Suprapubic skin (tissue), 4 donors: Measurements from ENCODE around the gene PRDX2. TPM values are rescaled to one million over a fixed set of nuclear protein-coding genes. Genes with fewer than 3 reads are reported as not detected.

ENCODE experiments used
- DNase-seq, 2 donors: peaks; one replicate each; pipeline ENCODE4 v3.0.0-alpha.2; 2019; ENCODE audit warnings: low spot score in 2 of 2
- H3K27ac ChIP-seq: fragments of 200-600 bp; sonication (generic); one replicate; pipeline ENCODE4 v1.5.1; 2019
- H3K27me3 ChIP-seq: fragments of 200-600 bp; sonication (generic); one replicate; pipeline ENCODE4 v1.5.1; 2019
- H3K36me3 ChIP-seq: fragments of 200-600 bp; sonication (generic); one replicate; pipeline ENCODE4 v1.5.1; 2019
- H3K4me1 ChIP-seq: fragments of 200-600 bp; sonication (generic); one replicate; pipeline ENCODE4 v1.5.1; 2019
- H3K4me3 ChIP-seq: fragments of 200-600 bp; sonication (generic); one replicate; pipeline ENCODE4 v1.5.1; 2019; ENCODE audit warnings: mild to moderate bottlenecking
- H3K9me3 ChIP-seq: fragments of 200-600 bp; sonication (generic); one replicate; pipeline ENCODE4 v1.5.1; 2019
- CTCF ChIP-seq, 2 donors: fragments of 200-600 bp in 1 of 2; fragments of 450-650 bp in 1 of 2; sonication (generic) in 1 of 2; IDR thresholded peaks; one replicate each; pipeline ENCODE4 v1.5.1; 2016 to 2019; ENCODE audit warnings: antibody characterized with exemption in 2 of 2, mild to moderate bottlenecking in 1 of 2, moderate library complexity in 1 of 2
- EP300 ChIP-seq: sonication (generic); formaldehyde crosslinking; IDR thresholded peaks from one replicate; pipeline ENCODE4 v1.6.1; 2017; ENCODE audit warnings: antibody characterized with exemption
- POLR2A ChIP-seq, 2 donors: fragments of 450-650 bp; IDR thresholded peaks; one replicate each; pipeline ENCODE4 v1.6.1; 2017; ENCODE audit warnings: antibody characterized with exemption in 2 of 2, mild to moderate bottlenecking in 2 of 2, moderate library complexity in 2 of 2
- POLR2AphosphoS5 ChIP-seq, 3 donors: sonication (generic); formaldehyde crosslinking; IDR thresholded peaks; one replicate each; pipeline ENCODE4 v1.6.1; 2017; ENCODE audit warnings: antibody characterized with exemption in 3 of 3
- WGBS: methylation state at CpG from one replicate; pipeline ENCODE4 v1.1.5; 2018; 5-methylcytosine and 5-hydroxymethylcytosine counted together
- total RNA-seq, 4 donors: library from RNA; depleted of rRNA; stranded (reverse); fragments of >200 nt; gene quantifications; one replicate each; pipeline ENCODE4 v1.1.0, GENCODE V29; 2016

PRDX2 gene
- total RNA-seq, 4 donors from 2014 or later, result 270 to 579 (median 540) TPM

- no peak for TF ChIP-seq EP300
- no peak for TF ChIP-seq CTCF (IDR thresholded peaks at IDR 0.05)
- WGBS, result 32% methylated on average over 14 of the region's 14 CpGs
Measured at GRCh38 chr19:12751635-12752034, 50.0 kb downstream of the PRDX2 start, which contains the start of gene BEST2. Gene BEST2, plus strand, starts transcription at chr19:12751791. Its CDS starts 802 bp downstream, at chr19:12752593.

GRCh38 chr19:12750851-12751250 is 50.7 kb downstream of the PRDX2 start:
- WGBS, result 64% methylated on average over 9 of the region's 9 CpGs
- Histone ChIP-seq H3K9me3 (no peaks in the 10 kb centered on the region), H3K27me3 (peaks cover 8% of the 10 kb centered on the region), H3K27ac (peak overlapping the region; percentile 85), H3K4me1 (peaks cover 20% of the 10 kb centered on the region), H3K4me3 (no peak overlapping the region), H3K36me3 (peaks cover 26% of the 10 kb centered on the region)
- DNase-seq, result no peak
- TF ChIP-seq POLR2AphosphoS5 (IDR thresholded peaks at IDR 0.05) (no peak), EP300 (no peak), CTCF (IDR thresholded peaks at IDR 0.05) (no peak), POLR2A (IDR thresholded peaks at IDR 0.05) (no peak)

More at GRCh38 chr19:12751635-12752034, 50.0 kb downstream of the PRDX2 start, which contains the start of gene BEST2:
- no peak within 1 kb of the TSS for H3K4me3 ChIP-seq
- H3K9me3 ChIP-seq, result no peaks in the 10 kb centered on the region
- peaks cover 20% of the 10 kb centered on the region for H3K4me1 ChIP-seq
- H3K27me3 ChIP-seq, result peaks cover 8% of the 10 kb centered on the region
- peak within 1 kb of the TSS; percentile 85 for H3K27ac ChIP-seq
- H3K36me3 ChIP-seq, result peaks cover 18% of the 10 kb centered on the region
- no peak for DNase-seq

- no peaks in the 10 kb centered on the region for H3K9me3 ChIP-seq
- H3K36me3 ChIP-seq, result peaks cover 34% of the 10 kb centered on the region
- 20% methylated on average over 18 of the region's 24 CpGs for WGBS
- peak overlapping the region; percentile 85 for H3K27ac ChIP-seq
- no peak for DNase-seq
- peak overlapping the region; percentile 28 for H3K4me3 ChIP-seq
- H3K4me1 ChIP-seq, result peaks cover 20% of the 10 kb centered on the region
- H3K27me3 ChIP-seq, result peaks cover 8% of the 10 kb centered on the region
- TF ChIP-seq POLR2AphosphoS5 (IDR thresholded peaks at IDR 0.05) (peak in 1 of 3 donors; percentile 4), EP300 (no peak)
Measured at GRCh38 chr19:12749938-12750521, 51.6 kb downstream of the PRDX2 start.

GRCh38 chr19:12748489-12748888 is 53.1 kb downstream of the PRDX2 start:
- peaks cover 20% of the 10 kb centered on the region for H3K4me1 ChIP-seq
- no peak overlapping the region for H3K27ac ChIP-seq
- H3K9me3 ChIP-seq, result no peaks in the 10 kb centered on the region
- H3K36me3 ChIP-seq, result peaks cover 41% of the 10 kb centered on the region
- WGBS, result 70% methylated on average over 2 of the region's 6 CpGs
- no peak overlapping the region for H3K4me3 ChIP-seq
- no peak for TF ChIP-seq CTCF (IDR thresholded peaks at IDR 0.05)
- TF ChIP-seq POLR2A (IDR thresholded peaks at IDR 0.05), result no peak
- TF ChIP-seq EP300, result no peak
- TF ChIP-seq POLR2AphosphoS5 (IDR thresholded peaks at IDR 0.05), result no peak
- H3K27me3 ChIP-seq, result peaks cover 8% of the 10 kb centered on the region
- DNase-seq, result no peak

Other genes with a start within 250 kb of the PRDX2 start
- 1 to 10 TPM; 5.0 to 9.3 (median 7.0) TPM for gene ZNF490, start 191.0 kb downstream of the PRDX2 start, total RNA-seq
- gene ZNF791, start 190.9 kb downstream of the PRDX2 start, total RNA-seq, result 10 to 100 TPM; 14.3 to 36.1 (median 17.3) TPM
- 10 to 100 TPM; 42.6 to 94.1 (median 78.9) TPM for gene MAN2B1, start 135.1 kb downstream of the PRDX2 start, total RNA-seq
- 10 to 100 TPM in 3 of 4 donors, 1 to 10 TPM in 1; 9.8 to 21.9 (median 17.2) TPM for gene WDR83, start 135.0 kb downstream of the PRDX2 start, total RNA-seq
- gene DHPS, start 119.9 kb downstream of the PRDX2 start, total RNA-seq, result 100 to 1,000 TPM; 108 to 265 (median 136) TPM
- not detected for gene GNG14, start 113.8 kb downstream of the PRDX2 start, total RNA-seq
- gene FBXW9, start 105.2 kb downstream of the PRDX2 start, total RNA-seq, result 10 to 100 TPM in 3 of 4 donors, 1 to 10 TPM in 1; 9.7 to 13.7 (median 12.3) TPM
- gene TNPO2, start 77.9 kb downstream of the PRDX2 start, total RNA-seq, result 100 to 1,000 TPM in 2 of 4 donors, 10 to 100 TPM in 2; 94.6 to 206 (median 110) TPM
- 100 to 1,000 TPM; 164 to 228 (median 210) TPM for gene TRIR, start 67.1 kb downstream of the PRDX2 start, total RNA-seq
- gene GET3, start 64.3 kb downstream of the PRDX2 start, total RNA-seq, result 10 to 100 TPM; 26.2 to 63.6 (median 56.9) TPM
- gene BEST2, start 50.0 kb downstream of the PRDX2 start, total RNA-seq, result 10 to 100 TPM; 18.2 to 62.0 (median 46.8) TPM
- 100 to 1,000 TPM in 2 of 4 donors, 10 to 100 TPM in 2; 55.1 to 227 (median 83.6) TPM for gene HOOK2, start 26.2 kb downstream of the PRDX2 start, total RNA-seq
- gene JUNB, start 10.3 kb downstream of the PRDX2 start, total RNA-seq, result 1,000 to 10,000 TPM in 3 of 4 donors, 100 to 1,000 TPM in 1; 687 to 2,027 (median 1,088) TPM
- gene THSD8, start 269 bp upstream of the PRDX2 start, total RNA-seq, result 1 to 10 TPM in 1 of 4 donors, not detected in 3; 1.6 TPM
- 10 to 100 TPM; 12.3 to 15.4 (median 14.0) TPM for gene RNASEH2A, start 4.8 kb upstream of the PRDX2 start, total RNA-seq
- not detected for gene RTBDN, start 32.8 kb upstream of the PRDX2 start, total RNA-seq
- gene MAST1, start 36.7 kb upstream of the PRDX2 start, total RNA-seq, result 1 to 10 TPM; 2.7 to 5.3 (median 3.7) TPM
- 10 to 100 TPM; 20.6 to 38.3 (median 31.1) TPM for gene DNASE2, start 79.6 kb upstream of the PRDX2 start, total RNA-seq
- not detected for gene KLF1, start 85.4 kb upstream of the PRDX2 start, total RNA-seq
- 10 to 100 TPM; 28.5 to 33.0 (median 31.9) TPM for gene GCDH, start 89.4 kb upstream of the PRDX2 start, total RNA-seq
- under 1 TPM in 1 of 4 donors, not detected in 3; 0.89 TPM for gene SYCE2, start 117.5 kb upstream of the PRDX2 start, total RNA-seq
- gene FARSA, start 131.9 kb upstream of the PRDX2 start, total RNA-seq, result 10 to 100 TPM; 49.0 to 60.6 (median 50.9) TPM
- 100 to 1,000 TPM; 131 to 285 (median 237) TPM for gene CALR, start 136.8 kb upstream of the PRDX2 start, total RNA-seq
- gene RAD23A, start 144.1 kb upstream of the PRDX2 start, total RNA-seq, result 100 to 1,000 TPM in 3 of 4 donors, 10 to 100 TPM in 1; 95.4 to 120 (median 109) TPM
- 10 to 100 TPM; 20.4 to 31.0 (median 24.8) TPM for gene GADD45GIP1, start 155.4 kb upstream of the PRDX2 start, total RNA-seq
- not detected for gene DAND5, start 167.8 kb upstream of the PRDX2 start, total RNA-seq
- gene NFIX, start 193.7 kb upstream of the PRDX2 start, total RNA-seq, result 100 to 1,000 TPM; 126 to 223 (median 176) TPM